Activated CD8-positive, alpha-beta memory T cell treated with anti-CD3 and anti-CD28 coated beads for 36 hours (primary cell): ENCODE results near the gene OR6B3. TPM values are rescaled to one million over a fixed set of nuclear protein-coding genes. Genes with fewer than 3 reads are reported as not detected.
"Not testable (repeated sequence)": the region's sequence is repeated elsewhere in the genome, so short reads cannot be mapped to it uniquely, and the experiment has no call there.

ENCODE experiments used
- CTCF ChIA-PET: fragments of 350-600 bp; sonication (Branson Sonifier 250); formaldehyde crosslinking; loops from one replicate; lab custom pipeline; 2021; ENCODE audit warnings: antibody characterized with exemption; lab: Charles Lee
- POLR2A ChIA-PET: fragments of 350-600 bp; sonication (Branson Sonifier 250); formaldehyde crosslinking; loops from one replicate; lab custom pipeline; 2021; ENCODE audit warnings: antibody characterized with exemption; lab: Charles Lee
- total RNA-seq, 2 experiments: library from RNA; stranded (reverse); gene quantifications; one replicate each; pipeline ENCODE4 v1.2.3, GENCODE V29; 2021

Gene OR6B3
- total RNA-seq, 2 experiments from 2014 or later = not detected

DNA sequence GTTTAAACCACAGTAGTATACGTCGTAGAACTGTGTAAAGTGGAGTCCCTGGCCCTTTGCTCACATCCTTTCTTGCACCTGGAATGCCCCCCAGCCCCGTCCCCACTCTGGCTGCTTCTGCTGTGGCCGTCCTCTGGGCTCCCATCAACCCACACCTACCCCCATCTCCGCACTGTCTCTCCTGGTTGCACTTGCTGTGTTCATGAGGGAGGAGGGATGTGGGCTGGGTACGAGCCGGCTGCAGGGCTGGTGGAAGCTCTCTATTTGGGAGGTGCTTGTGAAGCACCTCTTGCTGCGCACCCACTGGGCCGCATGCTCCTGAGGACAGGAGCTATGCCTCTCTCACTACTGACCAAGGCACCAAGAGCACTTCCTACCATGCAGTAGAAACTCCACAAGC lies 5.1 kb downstream of the OR6B3 start:
- POLR2A ChIA-PET = no interaction called here
- CTCF ChIA-PET = no interaction called here

- POLR2A ChIA-PET = no interaction called here
- CTCF ChIA-PET = no interaction called here
These were observed 8.2 kb downstream of the OR6B3 start for GRCh38 chr2:240045098-240045497.

GRCh38 chr2:240044096-240044495 lies 9.2 kb downstream of the OR6B3 start:
- POLR2A ChIA-PET = not testable (repeated sequence)
- CTCF ChIA-PET = interaction anchor here (1.1 kb wide), 1 partner anchor 100 kb away, joined by 3 read pairs; no protein-coding TSS in a partner anchor

- CTCF ChIA-PET = interaction anchor here (1.1 kb wide), 1 partner anchor 101 kb away, joined by 3 read pairs; no protein-coding TSS in a partner anchor
- POLR2A ChIA-PET = no interaction called here
These were observed 9.9 kb downstream of the OR6B3 start for GRCh38 chr2:240043279-240043989.

DNA sequence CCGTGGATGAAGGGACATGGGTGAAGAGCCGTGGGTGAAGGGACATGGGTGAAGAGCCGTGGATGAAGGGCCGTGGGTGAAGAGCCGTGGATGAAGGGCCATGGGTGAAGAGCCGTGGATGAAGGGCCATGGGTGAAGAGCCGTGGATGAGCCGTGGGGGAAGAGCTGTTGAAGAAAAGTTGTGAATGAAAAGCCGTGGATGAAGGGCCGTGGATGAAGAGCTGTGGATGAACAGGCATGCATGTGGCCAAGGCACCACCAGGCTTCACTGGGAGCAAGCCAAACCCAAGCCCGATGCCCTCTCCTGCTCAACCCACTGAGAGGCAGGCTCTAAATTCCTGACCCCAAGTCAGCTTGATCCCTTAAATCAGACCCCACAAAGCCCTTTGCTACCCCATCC lies 10.6 kb downstream of the OR6B3 start:
- POLR2A ChIA-PET = no interaction called here

DNA sequence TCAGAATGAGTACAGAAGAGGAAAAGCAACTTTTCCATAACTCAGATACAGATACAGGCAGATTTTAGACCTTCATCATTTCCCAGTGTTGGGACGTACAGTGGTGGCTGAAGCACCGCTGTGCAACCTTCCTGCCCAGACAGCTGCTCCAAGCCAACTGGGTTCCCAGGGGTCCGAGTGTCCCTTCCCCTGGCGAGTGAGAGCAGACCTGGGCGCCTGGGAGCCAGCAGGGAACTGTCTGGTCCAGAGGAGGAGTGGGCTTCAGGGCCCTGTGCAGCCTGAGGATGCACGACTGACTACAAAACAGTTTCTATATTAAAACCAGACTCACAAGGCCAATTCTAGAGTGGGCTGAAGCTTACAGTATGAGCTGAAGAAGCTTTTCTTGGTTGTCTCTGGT lies 12.0 kb downstream of the OR6B3 start:
- POLR2A ChIA-PET = no interaction called here
- CTCF ChIA-PET = no interaction called here

More for the DNA sequence above, 10.6 kb downstream of the OR6B3 start:
- CTCF ChIA-PET = no interaction called here

DNA sequence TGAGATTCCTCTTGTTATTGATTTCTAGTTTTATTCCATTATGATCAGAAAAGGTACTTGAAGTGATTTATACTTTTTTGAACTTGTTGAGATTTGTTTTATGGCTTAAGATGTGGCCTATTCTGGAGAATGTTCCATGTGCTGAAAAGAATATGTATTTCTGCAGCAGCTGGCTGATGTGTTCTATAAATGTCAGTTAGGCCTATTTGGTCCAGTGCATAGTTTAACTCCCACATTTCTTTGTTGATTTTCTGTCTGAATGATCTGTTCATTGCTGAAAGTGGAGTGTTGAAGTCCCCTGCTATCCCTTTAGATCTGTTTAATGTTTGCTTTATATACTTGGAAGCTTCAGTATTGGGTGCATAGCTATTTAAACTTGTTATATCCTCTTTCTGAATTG lies 16.0 kb downstream of the OR6B3 start:
- CTCF ChIA-PET = interaction anchor here (0.5 to 1.3 kb wide), 2 partner anchors 12 to 21 kb away, joined by 4 read pairs; partner anchors contain the start of gene NDUFA10

DNA sequence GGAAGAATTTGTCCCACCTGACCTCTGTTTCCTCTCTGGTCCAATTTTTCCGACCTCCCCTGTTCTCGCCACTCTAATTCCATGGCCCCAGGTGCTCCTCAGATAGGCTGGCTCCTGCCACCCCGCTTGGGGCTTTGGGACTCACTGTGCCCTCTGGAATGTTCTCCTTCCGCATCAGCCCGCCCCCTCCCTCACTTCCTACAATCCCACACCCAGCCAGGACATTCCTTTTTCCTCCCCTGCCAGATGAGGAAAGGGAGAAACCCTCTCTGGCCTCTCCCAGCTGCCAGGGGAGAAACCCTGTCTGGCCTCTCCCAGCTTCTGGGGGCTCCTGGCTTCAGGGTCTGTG lies 20.0 kb downstream of the OR6B3 start:
- ChIA-PET POLR2A (no interaction called here), CTCF (no interaction called here)

More for the DNA sequence above, 16.0 kb downstream of the OR6B3 start:
- POLR2A ChIA-PET = no interaction called here

DNA sequence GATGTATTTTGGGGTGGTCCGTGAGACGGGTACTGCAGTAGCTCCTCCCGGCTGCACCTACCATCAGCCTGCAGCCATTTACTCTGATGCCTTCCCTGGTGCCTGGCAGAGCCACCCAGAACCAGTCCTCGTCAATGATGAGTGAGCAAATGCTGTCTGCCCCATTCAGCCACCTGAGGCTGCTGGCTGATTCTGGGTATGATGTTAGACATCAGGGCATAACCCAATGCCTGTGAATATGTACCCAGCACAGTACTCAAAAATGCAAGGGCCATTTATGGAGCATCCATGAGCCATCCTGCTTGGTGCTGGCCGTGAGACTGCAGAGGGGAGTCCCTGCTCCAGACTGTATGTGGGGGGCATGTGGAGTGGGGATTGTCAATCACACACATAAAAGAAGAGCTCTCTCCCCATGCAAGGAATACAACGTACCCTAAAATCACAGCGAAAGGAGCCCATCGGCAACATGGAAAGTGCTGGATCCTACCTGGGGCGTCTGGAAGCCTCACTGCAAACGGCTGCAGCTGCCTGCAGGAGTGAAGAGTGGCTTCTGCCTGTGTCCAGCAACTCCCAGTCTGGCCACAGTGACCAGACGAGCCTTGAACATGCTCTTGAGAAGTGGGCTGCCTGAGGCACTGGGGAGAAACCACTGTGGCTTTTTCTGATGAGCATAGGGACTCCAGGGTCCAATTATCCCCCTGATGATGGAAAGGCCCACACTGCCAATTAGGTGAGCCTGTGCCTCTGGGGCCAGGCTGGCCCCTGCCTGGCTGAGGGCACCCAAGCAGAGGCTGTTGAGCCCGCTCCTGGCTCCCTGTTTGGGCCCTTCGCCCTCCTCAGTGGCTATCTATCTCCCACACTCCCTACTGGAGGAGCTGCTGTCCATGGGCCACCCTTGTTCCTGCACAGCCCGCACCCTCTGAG lies 20.7 kb downstream of the OR6B3 start:
- CTCF ChIA-PET = interaction anchor here (0.6 kb wide), 1 partner anchor 72 kb away, joined by 4 read pairs; no protein-coding TSS in a partner anchor
- POLR2A ChIA-PET = no interaction called here

GRCh38 chr2:240030379-240031094 lies 22.8 kb downstream of the OR6B3 start, which contains the start of gene OR6B2:
Gene OR6B2, minus strand, starts transcription at chr2:240030429. Its CDS starts 0 bp downstream, at chr2:240030429.
- ChIA-PET POLR2A (no interaction called here), CTCF (no interaction called here)

- POLR2A ChIA-PET = interaction anchor here (0.6 kb wide), 1 partner anchor 601 kb away, joined by 3 read pairs; the partner anchor contains the start of gene GPR35
- CTCF ChIA-PET = interaction anchor here (0.7 to 1.5 kb wide), 3 partner anchors 12 to 16 kb away, joined by 3 to 4 read pairs (median 3); no protein-coding TSS in a partner anchor
These were observed 28.6 kb downstream of the OR6B3 start for GRCh38 chr2:240024766-240025165.

DNA sequence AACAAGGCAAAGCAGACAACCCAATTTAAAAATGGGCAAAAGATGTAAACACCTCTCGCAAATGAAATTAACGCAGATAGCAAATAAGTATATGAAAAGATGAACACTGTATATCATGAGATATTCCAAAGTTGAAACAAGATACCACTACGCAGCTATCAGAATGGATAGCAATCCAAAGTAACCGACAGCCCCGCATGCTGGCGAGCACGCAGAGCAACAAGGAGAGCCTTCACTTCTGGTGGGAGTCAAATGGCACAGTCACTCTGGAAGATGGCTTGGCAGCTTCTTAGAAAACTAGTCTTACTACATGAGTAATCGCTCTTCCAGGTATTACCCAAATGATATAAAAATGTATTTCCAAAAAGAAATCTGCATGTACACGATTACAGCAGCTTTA lies 29.5 kb downstream of the OR6B3 start:
- ChIA-PET POLR2A (no interaction called here), CTCF (no interaction called here)

DNA sequence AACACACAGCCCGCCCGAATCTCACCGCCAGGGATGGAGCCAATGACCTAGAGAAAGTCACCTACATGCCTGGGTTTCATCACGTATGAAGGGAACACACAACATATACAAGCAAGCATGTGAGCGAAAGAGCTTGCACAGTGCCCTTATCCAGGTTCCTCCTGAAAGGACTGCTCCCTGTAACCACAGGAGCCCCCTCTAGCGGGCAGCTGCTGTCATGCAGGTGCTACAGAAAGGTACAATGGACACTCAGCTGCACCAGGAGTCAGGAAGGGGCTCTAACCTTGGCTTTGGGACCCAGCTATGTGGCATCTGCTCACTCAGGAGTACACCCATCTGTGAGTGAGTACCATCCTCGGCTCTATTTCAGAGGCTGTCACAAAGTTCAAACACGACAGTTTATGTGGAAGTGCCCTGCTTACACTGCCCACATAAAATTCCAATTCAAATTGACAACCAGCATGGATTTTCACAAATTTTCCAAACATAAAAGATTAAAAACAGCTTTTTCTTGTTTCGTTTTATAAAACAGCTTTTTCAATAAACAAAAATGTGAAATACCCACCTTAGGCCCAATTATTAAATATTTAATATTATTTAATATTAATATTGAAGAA lies 31.7 kb downstream of the OR6B3 start:
- ChIA-PET POLR2A (no interaction called here), CTCF (interaction anchor here (0.7 kb wide), 1 partner anchor 18 kb away, joined by 3 read pairs; no protein-coding TSS in a partner anchor)

DNA sequence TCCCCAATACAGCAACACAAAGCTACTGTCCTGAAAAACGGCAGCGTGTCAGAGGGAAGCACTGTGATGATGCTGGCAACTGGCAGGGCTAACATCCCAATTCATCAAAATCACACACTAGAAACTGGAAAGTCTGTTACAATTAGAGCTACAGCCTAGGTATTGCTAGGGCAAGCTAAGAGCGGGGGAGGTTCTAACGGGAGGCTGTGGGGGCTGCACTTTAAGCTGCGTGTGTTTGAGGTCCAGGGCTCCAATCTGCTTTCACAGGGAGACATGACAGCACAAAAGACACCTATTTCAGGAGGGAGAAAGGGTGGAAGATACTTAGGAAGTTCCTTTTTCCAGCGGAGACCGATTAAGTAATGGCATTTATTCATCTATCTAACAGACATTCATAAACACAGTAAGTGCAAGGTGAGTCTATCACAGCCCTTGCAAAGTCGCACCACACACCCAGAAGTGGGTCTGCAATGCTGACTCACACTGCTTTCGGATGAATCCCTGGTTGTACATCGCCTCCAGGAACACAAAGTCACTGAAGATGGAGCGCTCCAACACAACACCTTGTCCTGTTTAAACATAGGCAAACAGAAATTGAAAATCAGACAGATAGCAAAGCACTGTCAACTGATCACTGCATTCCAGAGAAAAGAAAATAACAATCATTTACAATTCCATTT lies 35.1 kb downstream of the OR6B3 start:
- ChIA-PET CTCF (no interaction called here), POLR2A (no interaction called here)

DNA sequence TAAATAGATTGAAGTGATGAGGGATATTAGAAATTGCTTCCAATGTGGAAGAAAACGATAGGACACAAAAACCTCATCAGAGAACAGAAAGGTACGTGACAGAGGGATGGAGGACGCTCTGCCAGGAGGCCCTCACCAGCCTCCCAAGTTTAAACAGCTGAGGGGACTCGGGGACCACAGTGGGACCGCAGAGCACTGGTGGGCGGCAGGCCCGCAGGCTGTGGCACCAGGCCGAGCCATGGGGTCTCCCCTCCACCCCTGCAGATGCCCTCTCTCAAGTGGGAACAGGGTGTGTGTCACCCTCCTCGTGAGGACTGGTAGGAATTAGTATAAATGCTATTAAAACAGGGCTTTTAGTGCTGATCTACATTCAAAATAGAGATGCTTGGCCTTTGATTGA lies 39.0 kb downstream of the OR6B3 start:
- POLR2A ChIA-PET = no interaction called here
- CTCF ChIA-PET = no interaction called here

GRCh38 chr2:240013343-240013742 lies 40.0 kb downstream of the OR6B3 start:
- ChIA-PET CTCF (interaction anchor here (0.7 kb wide), 1 partner anchor 12 kb away, joined by 3 read pairs; the partner anchor contains the start of gene NDUFA10), POLR2A (no interaction called here)

DNA sequence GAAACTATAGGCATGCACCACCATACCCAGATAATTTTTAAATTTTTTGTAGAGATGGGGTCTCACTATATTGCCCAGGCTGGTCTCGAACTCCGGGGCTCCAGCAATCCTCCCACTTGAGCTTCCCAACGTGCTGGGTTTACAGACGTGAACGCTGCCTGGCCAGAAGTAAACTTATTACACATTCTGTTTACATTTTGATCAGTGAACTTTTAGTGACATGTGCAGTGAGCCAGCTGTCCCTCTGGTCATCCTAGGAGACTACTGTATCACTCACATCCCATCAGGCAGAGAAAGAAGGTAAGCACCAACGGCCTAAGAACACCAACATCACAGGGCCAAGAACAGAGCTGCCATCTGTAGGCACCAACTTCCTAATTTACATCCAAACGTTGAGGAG lies 50.3 kb downstream of the OR6B3 start:
- ChIA-PET POLR2A (no interaction called here), CTCF (interaction anchor here (0.8 kb wide), 1 partner anchor 19 kb away, joined by 3 read pairs; no protein-coding TSS in a partner anchor)

GRCh38 chr2:240000671-240001070 lies 52.6 kb downstream of the OR6B3 start:
- CTCF ChIA-PET = interaction anchor here (1.2 kb wide), 1 partner anchor 9 kb away, joined by 3 read pairs; no protein-coding TSS in a partner anchor
- POLR2A ChIA-PET = no interaction called here
